Gastroesophageal sphincter (tissue), 3 donors: ENCODE measurements around the gene CCDC7.

ENCODE experiments used
- CTCF ChIP-seq, 4 experiments: fragments of 200-600 bp in 2 of 4; fragments of 450-650 bp in 2 of 4; sonication (generic) in 1 of 4; IDR thresholded peaks; one replicate each; pipeline ENCODE4 v1.5.1; 2017 to 2019; ENCODE audit warnings: antibody characterized with exemption in 4 of 4, mild to moderate bottlenecking in 2 of 4, moderate library complexity in 2 of 4
- EP300 ChIP-seq: sonication (generic); formaldehyde crosslinking; IDR thresholded peaks from one replicate; pipeline ENCODE4 v1.6.1; 2017; ENCODE audit warnings: antibody characterized with exemption, mild to moderate bottlenecking
- POLR2AphosphoS5 ChIP-seq: sonication (generic); formaldehyde crosslinking; IDR thresholded peaks from one replicate; pipeline ENCODE4 v1.6.1; 2017; ENCODE audit warnings: antibody characterized with exemption

DNA sequence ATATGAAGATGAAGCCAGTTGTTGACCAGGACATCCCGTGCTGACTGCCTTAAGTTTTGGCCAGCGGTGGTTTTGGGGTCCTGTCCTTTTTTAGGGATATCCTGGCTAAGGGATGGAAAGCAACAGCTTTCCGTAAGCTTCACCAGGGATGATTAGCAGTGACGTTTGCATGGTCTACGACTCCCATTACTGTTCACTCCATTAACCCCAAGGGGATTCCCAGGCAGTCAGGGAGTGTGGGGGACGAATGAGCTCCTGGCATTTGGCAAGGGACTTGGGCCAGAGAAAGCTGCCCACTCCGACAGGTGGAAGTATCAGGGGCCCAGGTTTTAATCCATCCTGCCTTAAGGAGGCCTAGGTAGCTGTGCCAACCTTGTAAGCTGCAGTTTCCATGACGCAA lies 445.3 kb downstream of the CCDC7 start:
- TF ChIP-seq CTCF (IDR thresholded peaks at IDR 0.05) (no peak), POLR2AphosphoS5 (no peak), EP300 (no peak)
